ENCODE data around the gene OR10H3. TPM values are rescaled to one million over a fixed set of nuclear protein-coding genes. Genes with fewer than 3 reads are reported as not detected.

The OR10H3 gene
- total RNA-seq, 1 donor from 2014 or later, result not detected

DNA sequence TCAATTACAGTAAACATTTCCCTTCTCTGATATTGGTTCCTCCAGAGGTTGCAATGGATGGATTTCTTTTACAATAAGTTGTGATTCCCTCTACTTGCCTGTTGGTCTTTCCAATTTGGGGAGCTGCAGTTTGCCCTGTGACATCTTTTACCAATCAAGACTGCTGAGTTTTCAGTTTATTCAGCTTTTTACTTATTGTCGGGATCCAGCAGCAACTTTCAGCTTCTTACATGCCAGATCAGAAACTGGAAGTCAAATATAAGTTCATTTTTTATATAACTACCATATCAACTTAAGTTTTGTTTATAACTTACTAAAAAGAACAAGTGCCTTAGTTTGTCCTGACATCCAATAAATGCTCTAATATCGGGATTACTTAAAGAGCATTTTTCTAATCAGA is 10.5 kb downstream of the OR10H3 start:
- Histone ChIP-seq H3K9me3 (ENCODE audit: insufficient read depth, low read depth, low read length) (no peaks in the 10 kb centered on the region), H3K4me1 (ENCODE audit: insufficient read depth, low read length) (no peaks in the 10 kb centered on the region), H3K36me3 (ENCODE audit: insufficient read depth, low read length) (no peaks in the 10 kb centered on the region), H3K9ac (ENCODE audit: low read length) (no peak overlapping the region), H3K79me2 (ENCODE audit: insufficient read depth, low read length) (no peaks in the 10 kb centered on the region), H3K4me2 (ENCODE audit: low read length) (no peak overlapping the region), H3K27ac (ENCODE audit: low read depth, low read length) (no peak overlapping the region), H3K4me3 (ENCODE audit: insufficient read depth, low read depth, low read length) (no peak overlapping the region), H4K20me1 (ENCODE audit: insufficient read depth, low read length) (no peaks in the 10 kb centered on the region), H2AFZ (ENCODE audit: low read depth, low read length) (no peak overlapping the region), H3K27me3 (ENCODE audit: insufficient read depth, low read length) (no peaks in the 10 kb centered on the region)
- FAIRE-seq (no peak), DNase-seq (ENCODE audit: low read depth) (no peak)
- Mint-ChIP-seq H3K36me3 (ENCODE audit: low read depth, unreplicated experiment) (no peaks in the 10 kb centered on the region), H3K9me3 (ENCODE audit: unreplicated experiment) (peaks cover 5% of the 10 kb centered on the region), H3K4me3 (ENCODE audit: unreplicated experiment) (no peak overlapping the region), H3K27me3 (ENCODE audit: low read depth, unreplicated experiment) (no peaks in the 10 kb centered on the region), H3K27ac (ENCODE audit: unreplicated experiment) (no peak overlapping the region), H3K4me1 (ENCODE audit: low read depth, unreplicated experiment) (no peaks in the 10 kb centered on the region)
- TF ChIP-seq EZH2 (IDR thresholded peaks at IDR 0.05; ENCODE audit: insufficient read depth, low read length), result no peak
- TF ChIP-seq, protein P1, sequence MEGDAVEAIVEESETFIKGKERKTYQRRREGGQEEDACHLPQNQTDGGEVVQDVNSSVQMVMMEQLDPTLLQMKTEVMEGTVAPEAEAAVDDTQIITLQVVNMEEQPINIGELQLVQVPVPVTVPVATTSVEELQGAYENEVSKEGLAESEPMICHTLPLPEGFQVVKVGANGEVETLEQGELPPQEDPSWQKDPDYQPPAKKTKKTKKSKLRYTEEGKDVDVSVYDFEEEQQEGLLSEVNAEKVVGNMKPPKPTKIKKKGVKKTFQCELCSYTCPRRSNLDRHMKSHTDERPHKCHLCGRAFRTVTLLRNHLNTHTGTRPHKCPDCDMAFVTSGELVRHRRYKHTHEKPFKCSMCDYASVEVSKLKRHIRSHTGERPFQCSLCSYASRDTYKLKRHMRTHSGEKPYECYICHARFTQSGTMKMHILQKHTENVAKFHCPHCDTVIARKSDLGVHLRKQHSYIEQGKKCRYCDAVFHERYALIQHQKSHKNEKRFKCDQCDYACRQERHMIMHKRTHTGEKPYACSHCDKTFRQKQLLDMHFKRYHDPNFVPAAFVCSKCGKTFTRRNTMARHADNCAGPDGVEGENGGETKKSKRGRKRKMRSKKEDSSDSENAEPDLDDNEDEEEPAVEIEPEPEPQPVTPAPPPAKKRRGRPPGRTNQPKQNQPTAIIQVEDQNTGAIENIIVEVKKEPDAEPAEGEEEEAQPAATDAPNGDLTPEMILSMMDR (IDR thresholded peaks at IDR 0.05; ENCODE audit: insufficient read depth, low read depth, low read length), result no peak

- no peak for FAIRE-seq
- Mint-ChIP-seq H3K36me3 (ENCODE audit: low read depth, unreplicated experiment) (no peaks in the 10 kb centered on the region), H3K27me3 (ENCODE audit: low read depth, unreplicated experiment) (no peaks in the 10 kb centered on the region)
These were observed 20.6 kb downstream of the OR10H3 start for GRCh38 chr19:15758379-15758778.

GRCh38 chr19:15759962-15760565 is 22.3 kb downstream of the OR10H3 start:
- FAIRE-seq, result no peak
- TF ChIP-seq, protein P1 (IDR thresholded peaks at IDR 0.05; ENCODE audit: insufficient read depth, low read depth, low read length), result no peak
- TF ChIP-seq EZH2 (IDR thresholded peaks at IDR 0.05; ENCODE audit: insufficient read depth, low read length), result no peak
- peaks cover 5% of the 10 kb centered on the region for H3K9me3 Mint-ChIP-seq (ENCODE audit: unreplicated experiment)
- H3K4me1 Mint-ChIP-seq (ENCODE audit: low read depth, unreplicated experiment), result no peaks in the 10 kb centered on the region
- H4K20me1 ChIP-seq (ENCODE audit: insufficient read depth, low read length), result no peaks in the 10 kb centered on the region
- no peaks in the 10 kb centered on the region for H3K4me1 ChIP-seq (ENCODE audit: insufficient read depth, low read length)
- no peak overlapping the region for H3K4me3 ChIP-seq (ENCODE audit: insufficient read depth, low read depth, low read length)
- no peaks in the 10 kb centered on the region for H3K36me3 ChIP-seq (ENCODE audit: insufficient read depth, low read length)
- H3K36me3 Mint-ChIP-seq (ENCODE audit: low read depth, unreplicated experiment), result no peaks in the 10 kb centered on the region
- H2AFZ ChIP-seq (ENCODE audit: low read depth, low read length), result no peak overlapping the region
- H3K4me2 ChIP-seq (ENCODE audit: low read length), result no peak overlapping the region
- H3K27ac ChIP-seq (ENCODE audit: low read depth, low read length), result no peak overlapping the region
- H3K27me3 Mint-ChIP-seq (ENCODE audit: low read depth, unreplicated experiment), result no peaks in the 10 kb centered on the region
- no peaks in the 10 kb centered on the region for H3K79me2 ChIP-seq (ENCODE audit: insufficient read depth, low read length)
- no peak overlapping the region for H3K9ac ChIP-seq (ENCODE audit: low read length)
- DNase-seq (ENCODE audit: low read depth), result no peak
- H3K27ac Mint-ChIP-seq (ENCODE audit: unreplicated experiment), result no peak overlapping the region
- H3K27me3 ChIP-seq (ENCODE audit: insufficient read depth, low read length), result no peaks in the 10 kb centered on the region
- H3K4me3 Mint-ChIP-seq (ENCODE audit: unreplicated experiment), result no peak overlapping the region
- H3K9me3 ChIP-seq (ENCODE audit: insufficient read depth, low read depth, low read length), result peaks cover 11% of the 10 kb centered on the region

More at GRCh38 chr19:15758379-15758778, 20.6 kb downstream of the OR10H3 start:
- Histone ChIP-seq H3K9me3 (ENCODE audit: insufficient read depth, low read depth, low read length) (peaks cover 11% of the 10 kb centered on the region), H3K79me2 (ENCODE audit: insufficient read depth, low read length) (no peaks in the 10 kb centered on the region), H3K9ac (ENCODE audit: low read length) (no peak overlapping the region), H3K4me1 (ENCODE audit: insufficient read depth, low read length) (no peaks in the 10 kb centered on the region), H3K27ac (ENCODE audit: low read depth, low read length) (no peak overlapping the region), H3K27me3 (ENCODE audit: insufficient read depth, low read length) (no peaks in the 10 kb centered on the region), H4K20me1 (ENCODE audit: insufficient read depth, low read length) (no peaks in the 10 kb centered on the region), H3K4me2 (ENCODE audit: low read length) (no peak overlapping the region), H2AFZ (ENCODE audit: low read depth, low read length) (no peak overlapping the region), H3K4me3 (ENCODE audit: insufficient read depth, low read depth, low read length) (no peak overlapping the region), H3K36me3 (ENCODE audit: insufficient read depth, low read length) (no peaks in the 10 kb centered on the region)
- Mint-ChIP-seq H3K4me3 (ENCODE audit: unreplicated experiment) (no peak overlapping the region), H3K27ac (ENCODE audit: unreplicated experiment) (no peak overlapping the region), H3K9me3 (ENCODE audit: unreplicated experiment) (peaks cover 5% of the 10 kb centered on the region), H3K4me1 (ENCODE audit: low read depth, unreplicated experiment) (no peaks in the 10 kb centered on the region)
- TF ChIP-seq EZH2 (IDR thresholded peaks at IDR 0.05; ENCODE audit: insufficient read depth, low read length), result no peak
- TF ChIP-seq, protein P1 (IDR thresholded peaks at IDR 0.05; ENCODE audit: insufficient read depth, low read depth, low read length), result no peak
- no peak for DNase-seq (ENCODE audit: low read depth)

Data from astrocyte (in vitro differentiated cells and primary cell).